Measurements from ENCODE around the gene CYFIP2.
"Not testable (repeated sequence)": the region's sequence is repeated elsewhere in the genome, so short reads cannot be mapped to it uniquely, and the experiment has no call there.

Gene CYFIP2

GRCh38 chr5:157415838-157416237 lies 149.9 kb downstream of the CYFIP2 start:
- ATAC-seq, result no peak
- TF ChIP-seq ZC3H10 (CRISPR knock-in tag; IDR thresholded peaks at IDR 0.05), result no peak
- no peak for TF ChIP-seq TSHZ2 (CRISPR knock-in tag; IDR thresholded peaks at IDR 0.05)
- no peak for TF ChIP-seq CSRNP3 (CRISPR knock-in tag; IDR thresholded peaks at IDR 0.05)
- TF ChIP-seq BACH2 (CRISPR knock-in tag; IDR thresholded peaks at IDR 0.05; ENCODE audit: borderline replicate concordance), result no peak
- no peak for TF ChIP-seq ZNF565 (CRISPR knock-in tag; conservative IDR thresholded peaks at IDR 0.05; ENCODE audit: low read depth)
- TF ChIP-seq ISL1 (CRISPR knock-in tag; IDR thresholded peaks at IDR 0.05), result no peak
- TF ChIP-seq PATZ1 (CRISPR knock-in tag; IDR thresholded peaks at IDR 0.05; ENCODE audit: borderline replicate concordance), result no peak

GRCh38 chr5:157419521-157419920 lies 153.6 kb downstream of the CYFIP2 start:
- not testable (repeated sequence) for ATAC-seq

GRCh38 chr5:157429920-157430319 lies 164.0 kb downstream of the CYFIP2 start:
- ATAC-seq, result not testable (repeated sequence)

GRCh38 chr5:157431544-157432200 lies 165.7 kb downstream of the CYFIP2 start:
- no peak for TF ChIP-seq ZNF8 (CRISPR knock-in tag; IDR thresholded peaks at IDR 0.05)
- TF ChIP-seq TCF4 (CRISPR knock-in tag; IDR thresholded peaks at IDR 0.05; ENCODE audit: borderline replicate concordance), result no peak
- TF ChIP-seq PPARA (CRISPR knock-in tag; IDR thresholded peaks at IDR 0.05; ENCODE audit: borderline replicate concordance), result no peak
- TF ChIP-seq RARB (CRISPR knock-in tag; IDR thresholded peaks at IDR 0.05), result no peak
- no peak for TF ChIP-seq PATZ1 (CRISPR knock-in tag; IDR thresholded peaks at IDR 0.05; ENCODE audit: borderline replicate concordance)
- no peak for TF ChIP-seq POU6F1 (CRISPR knock-in tag; IDR thresholded peaks at IDR 0.05; ENCODE audit: borderline replicate concordance, low read depth)
- no peak for TF ChIP-seq SNAI2 (CRISPR knock-in tag; IDR thresholded peaks at IDR 0.05)
- no peak for TF ChIP-seq ARNTL (CRISPR knock-in tag; IDR thresholded peaks at IDR 0.05; ENCODE audit: borderline replicate concordance, low read depth)
- TF ChIP-seq OSR1 (CRISPR knock-in tag; IDR thresholded peaks at IDR 0.05), result no peak
- no peak for TF ChIP-seq CSDC2 (CRISPR knock-in tag; IDR thresholded peaks at IDR 0.05)
- no peak for TF ChIP-seq ZNF565 (CRISPR knock-in tag; conservative IDR thresholded peaks at IDR 0.05; ENCODE audit: low read depth)
- no peak for TF ChIP-seq BACH2 (CRISPR knock-in tag; IDR thresholded peaks at IDR 0.05; ENCODE audit: borderline replicate concordance)
- TF ChIP-seq ZFP30 (CRISPR knock-in tag; IDR thresholded peaks at IDR 0.05), result no peak
- no peak for TF ChIP-seq ISL1 (CRISPR knock-in tag; IDR thresholded peaks at IDR 0.05)
- no peak for TF ChIP-seq CREB5 (CRISPR knock-in tag; IDR thresholded peaks at IDR 0.05; ENCODE audit: low read depth)
- no peak for TF ChIP-seq CSRNP3 (CRISPR knock-in tag; IDR thresholded peaks at IDR 0.05)
- ATAC-seq, result peak; percentile 95

Data from SK-N-SH treated with all-trans-retinoic acid at 6 μM for 48 hours (cell line).